ENCODE measurements around the gene MGME1.

The MGME1 gene

GRCh38 chr20:17960927-17961586 is 7.8 kb upstream of the MGME1 start:
- DNase-seq = peak; percentile 18

GRCh38 chr20:17961587-17961940 is 7.3 kb upstream of the MGME1 start:
- peak; percentile 9 for DNase-seq

- no peak for DNase-seq
Measured at GRCh38 chr20:17963114-17963897, 5.5 kb upstream of the MGME1 start.

- no peak for DNase-seq
Measured at GRCh38 chr20:17964073-17964472, 4.7 kb upstream of the MGME1 start.

GRCh38 chr20:17964632-17965031 is 4.2 kb upstream of the MGME1 start:
- no peak for DNase-seq

- DNase-seq = no peak
Measured at GRCh38 chr20:17965042-17965697, 3.6 kb upstream of the MGME1 start.

- peak; percentile 55 for DNase-seq
Measured at GRCh38 chr20:17966432-17967310, 2.1 kb upstream of the MGME1 start.

- DNase-seq = peak; percentile 53
Measured at GRCh38 chr20:17967521-17968365, 1.1 kb upstream of the MGME1 start.

GRCh38 chr20:17969278-17969883 is 563 bp downstream of the MGME1 start:
- DNase-seq = no peak

GRCh38 chr20:17969884-17970409 is 1.1 kb downstream of the MGME1 start:
- DNase-seq = peak; percentile 62

- DNase-seq = peak; percentile 63
Measured at GRCh38 chr20:17971300-17972013, 2.6 kb downstream of the MGME1 start.

- DNase-seq = peak; percentile 27
Measured at GRCh38 chr20:17972121-17972520, 3.3 kb downstream of the MGME1 start.

GRCh38 chr20:17976305-17976704 is 7.5 kb downstream of the MGME1 start:
- no peak for DNase-seq

- no peak for DNase-seq
Measured at GRCh38 chr20:17985388-17986018, 16.7 kb downstream of the MGME1 start.

- no peak for DNase-seq
Measured at GRCh38 chr20:17987988-17988387, 19.2 kb downstream of the MGME1 start.

GRCh38 chr20:17990278-17990972 is 21.6 kb downstream of the MGME1 start:
- DNase-seq = no peak

GRCh38 chr20:17992224-17992637 is 23.4 kb downstream of the MGME1 start:
- DNase-seq = no peak

GRCh38 chr20:17992847-17993513 is 24.2 kb downstream of the MGME1 start:
- no peak for DNase-seq

GRCh38 chr20:17993546-17993945 is 24.7 kb downstream of the MGME1 start:
- no peak for DNase-seq

Measured in eye (tissue), 1 donor.